Glutamatergic neuron (in vitro differentiated cells): ENCODE measurements around the gene EIF4A3. TPM values are rescaled to one million over a fixed set of nuclear protein-coding genes. Genes with fewer than 3 reads are reported as not detected.

Source experiments
- DNase-seq: peaks from one replicate; pipeline ENCODE4 v3.0.0; 2022
- H3K27ac Mint-ChIP-seq: one replicate; pipeline ENCODE4 v1.8.0; 2020; ENCODE audit warnings: mild to moderate bottlenecking, mixed read lengths, inconsistent platforms; ENCODE audit not compliant: unreplicated experiment
- H3K27me3 Mint-ChIP-seq: one replicate; pipeline ENCODE4 v1.8.0; 2020; ENCODE audit warnings: mild to moderate bottlenecking, moderate library complexity, mixed read lengths, inconsistent platforms; ENCODE audit not compliant: unreplicated experiment
- H3K36me3 Mint-ChIP-seq: one replicate; pipeline ENCODE4 v1.8.0; 2020; ENCODE audit warnings: mild to moderate bottlenecking, mixed read lengths, inconsistent platforms; ENCODE audit not compliant: unreplicated experiment
- H3K4me1 Mint-ChIP-seq: one replicate; pipeline ENCODE4 v1.8.0; 2020; ENCODE audit warnings: mild to moderate bottlenecking, low read depth, mixed read lengths, inconsistent platforms; ENCODE audit not compliant: unreplicated experiment
- H3K4me3 Mint-ChIP-seq: one replicate; pipeline ENCODE4 v1.8.0; 2020; ENCODE audit warnings: mild to moderate bottlenecking, mixed read lengths, inconsistent platforms; ENCODE audit not compliant: unreplicated experiment
- H3K9me3 Mint-ChIP-seq: one replicate; pipeline ENCODE4 v1.8.0; 2020; ENCODE audit warnings: mild to moderate bottlenecking, moderate library complexity, mixed read lengths, inconsistent platforms; ENCODE audit not compliant: unreplicated experiment
- CTCF ChIP-seq: fragments of 200-600 bp; sonication (generic); IDR thresholded peaks from one replicate; pipeline ENCODE4 v1.5.0; 2021; ENCODE audit not compliant: partially characterized antibody, unreplicated experiment
- total RNA-seq: library from RNA; stranded (reverse); fragmentation: NEBNext Ultra II Directional; extraction: Animal tissue kit (Norgen Biotek cat#: 25700); gene quantifications from one replicate; pipeline ENCODE4 v1.2.1, GENCODE V29; 2021; ENCODE audit not compliant: unreplicated experiment

EIF4A3 gene
- total RNA-seq, 1 donor from 2014 or later = 110 TPM

- peaks cover 22% of the 10 kb centered on the region for H3K9me3 Mint-ChIP-seq
- H3K27ac Mint-ChIP-seq = no peak overlapping the region
Observed at GRCh38 chr17:80099291-80100034, 47.5 kb downstream of the EIF4A3 start.

DNA sequence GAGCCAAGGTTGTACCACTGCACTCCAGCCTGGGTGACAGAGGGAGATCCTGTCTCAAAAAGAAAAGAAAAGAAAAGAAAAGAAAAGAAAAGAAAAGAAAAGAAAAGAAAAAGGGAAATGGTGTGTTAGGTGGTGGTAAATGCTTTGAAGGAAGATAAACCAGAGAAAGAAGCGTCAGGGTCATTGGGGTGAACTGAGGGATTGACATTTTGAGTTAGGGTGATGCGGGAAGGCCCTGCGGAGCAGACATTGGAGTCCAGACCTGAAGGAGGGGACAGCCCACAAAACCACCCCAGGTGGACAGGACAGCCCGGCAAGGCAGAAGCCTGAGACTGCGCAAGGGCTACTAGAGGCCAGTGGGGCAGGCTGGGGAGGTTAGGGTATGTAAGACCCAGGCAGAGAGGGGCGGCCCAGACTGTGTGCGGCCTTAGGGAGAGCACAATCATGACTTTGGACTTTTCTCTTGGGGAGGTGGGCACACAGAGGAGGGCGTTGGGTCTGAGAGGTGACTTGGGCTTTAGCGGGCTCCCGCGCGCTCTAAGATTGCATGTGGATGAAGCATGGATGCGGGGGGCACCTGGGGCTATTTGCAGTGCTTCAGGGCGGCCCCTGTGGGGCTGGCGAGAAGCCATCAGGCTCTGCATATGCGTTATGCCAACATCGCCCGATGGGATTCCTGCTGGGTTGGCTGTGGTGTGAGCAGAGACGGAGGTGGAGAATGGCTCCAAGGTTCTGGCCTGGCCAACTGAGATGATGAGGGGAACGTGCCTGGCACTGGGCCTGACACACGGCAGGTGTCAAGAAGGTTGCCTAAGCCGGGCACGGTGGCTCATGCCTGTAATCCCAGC lies 48.9 kb downstream of the EIF4A3 start:
- Mint-ChIP-seq H3K36me3 (no peaks in the 10 kb centered on the region), H3K9me3 (peaks cover 22% of the 10 kb centered on the region), H3K27ac (no peak overlapping the region), H3K27me3 (peaks cover 16% of the 10 kb centered on the region), H3K4me3 (no peak overlapping the region), H3K4me1 (peaks cover 24% of the 10 kb centered on the region)
- TF ChIP-seq CTCF = no peak
- no peak for DNase-seq

More at GRCh38 chr17:80099291-80100034, 47.5 kb downstream of the EIF4A3 start:
- no peak for DNase-seq
- H3K4me3 Mint-ChIP-seq = no peak overlapping the region
- no peak for TF ChIP-seq CTCF
- no peaks in the 10 kb centered on the region for H3K36me3 Mint-ChIP-seq
- peaks cover 22% of the 10 kb centered on the region for H3K27me3 Mint-ChIP-seq
- peaks cover 33% of the 10 kb centered on the region for H3K4me1 Mint-ChIP-seq

DNA sequence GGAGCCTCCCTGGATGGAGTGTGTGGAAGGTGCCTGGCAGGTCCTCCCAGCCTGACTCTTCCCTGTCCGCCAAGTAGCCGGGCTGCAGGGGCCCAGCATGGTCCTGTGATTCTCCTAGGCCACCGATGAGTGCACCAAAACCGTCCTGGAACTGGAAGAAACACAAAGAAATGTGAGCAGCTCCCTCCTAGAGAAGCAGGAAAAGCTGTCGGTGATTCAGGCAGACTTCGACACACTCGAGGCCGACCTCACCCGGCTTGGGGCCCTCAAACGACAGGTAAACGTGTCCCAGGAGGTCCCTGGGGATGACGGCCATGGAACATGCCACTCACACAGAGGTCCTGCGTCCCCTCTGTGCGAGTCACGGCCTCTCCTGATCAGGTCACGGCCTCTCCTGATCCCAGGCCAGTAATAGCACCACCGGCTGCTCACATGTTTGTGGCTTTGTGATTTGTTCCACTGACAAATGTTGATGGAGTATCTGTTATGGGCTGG lies 49.8 kb downstream of the EIF4A3 start:
- Mint-ChIP-seq H3K27me3 (peaks cover 12% of the 10 kb centered on the region), H3K4me3 (no peak overlapping the region), H3K9me3 (peaks cover 17% of the 10 kb centered on the region), H3K27ac (peak overlapping the region; percentile 88), H3K36me3 (no peaks in the 10 kb centered on the region), H3K4me1 (peaks cover 16% of the 10 kb centered on the region)
- no peak for TF ChIP-seq CTCF
- no peak for DNase-seq

GRCh38 chr17:80096561-80097021 lies 50.3 kb downstream of the EIF4A3 start:
- peak; percentile 64 for DNase-seq
- TF ChIP-seq CTCF = no peak
- peaks cover 17% of the 10 kb centered on the region for H3K4me1 Mint-ChIP-seq
- peaks cover 11% of the 10 kb centered on the region for H3K9me3 Mint-ChIP-seq
- no peak overlapping the region for H3K4me3 Mint-ChIP-seq
- H3K27me3 Mint-ChIP-seq = peaks cover 9% of the 10 kb centered on the region
- H3K27ac Mint-ChIP-seq = peak overlapping the region; percentile 88
- H3K36me3 Mint-ChIP-seq = no peaks in the 10 kb centered on the region
